Neural progenitor cell (in vitro differentiated cells): ENCODE results near the gene POLN.

Experiments used
- EZH2 ChIP-seq: fragments of 200-600 bp; sonication (generic); IDR thresholded peaks from 2 replicates; pipeline ENCODE4 v1.6.1; 2017; ENCODE audit warnings: antibody characterized with exemption, mild to moderate bottlenecking, moderate library complexity
- EZH2phosphoT487 ChIP-seq: fragments of 200-600 bp; sonication (generic); IDR thresholded peaks from 2 replicates; pipeline ENCODE4 v1.6.1; 2017; ENCODE audit warnings: antibody characterized with exemption
- TF ChIP-seq, protein P1 (sequence below): fragments of 200-600 bp; sonication (generic); IDR thresholded peaks from 2 replicates; pipeline ENCODE4 v1.5.1; 2017; ENCODE audit warnings: antibody characterized with exemption, mild to moderate bottlenecking

DNA sequence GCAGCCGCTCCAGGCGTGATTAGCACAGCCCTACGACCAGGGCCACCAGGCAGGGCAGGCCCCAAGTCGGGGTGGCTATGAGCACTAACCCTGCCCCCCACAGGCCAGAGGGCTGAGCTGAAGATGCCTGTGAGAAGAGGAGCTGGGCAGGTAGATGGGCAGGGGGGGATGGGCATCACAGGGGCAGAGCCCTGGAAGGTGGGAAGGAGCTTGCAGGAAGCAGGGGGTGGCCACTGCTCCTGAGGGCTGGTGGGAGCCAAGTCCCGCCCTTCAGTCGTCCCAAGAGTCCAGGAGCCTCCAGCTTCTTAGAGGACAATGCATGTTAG lies 27.2 kb upstream of the POLN start:
- TF ChIP-seq, protein P1, sequence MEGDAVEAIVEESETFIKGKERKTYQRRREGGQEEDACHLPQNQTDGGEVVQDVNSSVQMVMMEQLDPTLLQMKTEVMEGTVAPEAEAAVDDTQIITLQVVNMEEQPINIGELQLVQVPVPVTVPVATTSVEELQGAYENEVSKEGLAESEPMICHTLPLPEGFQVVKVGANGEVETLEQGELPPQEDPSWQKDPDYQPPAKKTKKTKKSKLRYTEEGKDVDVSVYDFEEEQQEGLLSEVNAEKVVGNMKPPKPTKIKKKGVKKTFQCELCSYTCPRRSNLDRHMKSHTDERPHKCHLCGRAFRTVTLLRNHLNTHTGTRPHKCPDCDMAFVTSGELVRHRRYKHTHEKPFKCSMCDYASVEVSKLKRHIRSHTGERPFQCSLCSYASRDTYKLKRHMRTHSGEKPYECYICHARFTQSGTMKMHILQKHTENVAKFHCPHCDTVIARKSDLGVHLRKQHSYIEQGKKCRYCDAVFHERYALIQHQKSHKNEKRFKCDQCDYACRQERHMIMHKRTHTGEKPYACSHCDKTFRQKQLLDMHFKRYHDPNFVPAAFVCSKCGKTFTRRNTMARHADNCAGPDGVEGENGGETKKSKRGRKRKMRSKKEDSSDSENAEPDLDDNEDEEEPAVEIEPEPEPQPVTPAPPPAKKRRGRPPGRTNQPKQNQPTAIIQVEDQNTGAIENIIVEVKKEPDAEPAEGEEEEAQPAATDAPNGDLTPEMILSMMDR = no peak
- TF ChIP-seq EZH2phosphoT487 (no peak), EZH2 (no peak)
